IMR-90 (cell line): ENCODE measurements around the gene NFIA. TPM values are rescaled to one million over a fixed set of nuclear protein-coding genes. Genes with fewer than 3 reads are reported as not detected.

ENCODE experiments used
- ATAC-seq: fragments of 200-7000 bp; cut with Tn5 transposase; 2 replicates; pipeline ENCODE4 v1.9.1; 2020; ENCODE audit warnings: low read depth, mild to moderate bottlenecking, moderate library complexity
- BruUV-seq: library from RNA; stranded (reverse); fragments of 400-500 nt; replicated peaks from 2 replicates; lab custom pipeline; 2021; lab: Mats Ljungman, UMichigan
- CTCF ChIA-PET: fragments of 300-600 bp; formaldehyde crosslinking; extraction: SDS; loops from one replicate; lab custom pipeline; 2021; ENCODE audit warnings: antibody characterized with exemption; lab: Yijun Ruan, JAX
- POLR2A ChIA-PET: fragments of 300-600 bp; sonication (Branson Sonifier 250); formaldehyde crosslinking; loops from one replicate; lab custom pipeline; 2022; ENCODE audit warnings: antibody characterized with exemption; ENCODE audit not compliant: unreplicated experiment; lab: Charles Lee
- DNase-seq: peaks from one replicate; pipeline ENCODE4 v3.0.0; 2013
- H2AFZ ChIP-seq: replicated peaks from 2 replicates; pipeline ENCODE3; 2013; ENCODE audit warnings: low read length, mild to moderate bottlenecking; ENCODE audit not compliant: poor library complexity
- H2AK5ac ChIP-seq: 2 replicates; pipeline ENCODE4 v1.6.1; 2013; ENCODE audit warnings: low read depth, low read length, inconsistent platforms
- H2AK9ac ChIP-seq: replicated peaks from 2 replicates; pipeline ENCODE3; 2013; ENCODE audit warnings: mild to moderate bottlenecking, low read depth, low read length, moderate library complexity; ENCODE audit not compliant: poor library complexity
- H2BK120ac ChIP-seq: 2 replicates; pipeline ENCODE4 v1.6.1; 2013; ENCODE audit warnings: low read depth, low read length, inconsistent platforms
- H2BK15ac ChIP-seq: 3 replicates; pipeline ENCODE4 v1.6.1; 2013; ENCODE audit warnings: low read depth, low read length, inconsistent platforms
- H2BK20ac ChIP-seq: 2 replicates; pipeline ENCODE4 v1.6.1; 2013; ENCODE audit warnings: low read depth, mild to moderate bottlenecking, inconsistent platforms, low read length, moderate library complexity
- H2BK5ac ChIP-seq: 2 replicates; pipeline ENCODE4 v1.6.1; 2013; ENCODE audit warnings: mild to moderate bottlenecking, low read depth, low read length, inconsistent platforms; ENCODE audit not compliant: poor library complexity, severe bottlenecking
- H3K14ac ChIP-seq: replicated peaks from 2 replicates; pipeline ENCODE4 v1.6.1; 2013; ENCODE audit warnings: low read depth, low read length, inconsistent platforms
- H3K18ac ChIP-seq: 2 replicates; pipeline ENCODE4 v1.6.1; 2013; ENCODE audit warnings: low read depth, low read length, control low read depth
- H3K23ac ChIP-seq: 2 replicates; pipeline ENCODE4 v1.6.1; 2013; ENCODE audit warnings: low read depth, low read length, inconsistent platforms
- H3K27ac ChIP-seq: 2 replicates; pipeline ENCODE4 v1.5.1; 2013; ENCODE audit warnings: mild to moderate bottlenecking, control low read depth, low read length; ENCODE audit not compliant: insufficient read depth
- H3K27me3 ChIP-seq: 2 replicates; pipeline ENCODE4 v1.6.1; 2013; ENCODE audit warnings: low read length; ENCODE audit not compliant: control insufficient read depth, insufficient read depth
- H3K36me3 ChIP-seq: 2 replicates; pipeline ENCODE4 v1.6.1; 2013; ENCODE audit warnings: low read length, mixed read lengths; ENCODE audit not compliant: control insufficient read depth, insufficient read depth
- H3K4ac ChIP-seq: 2 replicates; pipeline ENCODE4 v1.6.1; 2013; ENCODE audit warnings: low read depth, low read length, inconsistent platforms
- H3K4me1 ChIP-seq: 2 replicates; pipeline ENCODE4 v1.6.1; 2013; ENCODE audit warnings: low read length, mixed read lengths; ENCODE audit not compliant: control insufficient read depth, insufficient read depth
- H3K4me2 ChIP-seq: 2 replicates; pipeline ENCODE4 v1.6.1; 2013; ENCODE audit warnings: low read depth, mild to moderate bottlenecking, control low read depth, low read length, moderate library complexity
- H3K4me3 ChIP-seq: 2 replicates; pipeline ENCODE4 v1.5.1; 2013; ENCODE audit warnings: low read depth, mild to moderate bottlenecking, control low read depth, low read length, moderate library complexity; ENCODE audit not compliant: insufficient read depth
- H3K56ac ChIP-seq: 2 replicates; pipeline ENCODE4 v1.6.1; 2013; ENCODE audit warnings: low read length, inconsistent platforms; ENCODE audit not compliant: insufficient read depth; ENCODE audit errors: extremely low read depth
- H3K79me1 ChIP-seq, 2 experiments: 2 replicates each; pipeline ENCODE4 v1.6.1; 2013; ENCODE audit warnings: low read length in 2 of 2, inconsistent platforms in 1 of 2, low read depth in 1 of 2
- H3K9ac ChIP-seq: 2 replicates; pipeline ENCODE4 v1.6.1; 2013; ENCODE audit warnings: low read depth, low read length, control low read depth
- H3K9me1 ChIP-seq: 2 replicates; pipeline ENCODE4 v1.6.1; 2013; ENCODE audit warnings: low read length, inconsistent platforms; ENCODE audit not compliant: insufficient read depth
- H3K9me3 ChIP-seq: 2 replicates; pipeline ENCODE4 v1.6.1; 2013; ENCODE audit warnings: low read length; ENCODE audit not compliant: control insufficient read depth, insufficient read depth
- H4K20me1 ChIP-seq: 2 replicates; pipeline ENCODE4 v1.6.1; 2013; ENCODE audit warnings: low read length, inconsistent platforms; ENCODE audit not compliant: insufficient read depth
- H4K5ac ChIP-seq: 2 replicates; pipeline ENCODE4 v1.6.1; 2013; ENCODE audit warnings: mild to moderate bottlenecking, low read depth, low read length, control low read depth
- H4K8ac ChIP-seq, 2 experiments: 2 replicates each; pipeline ENCODE4 v1.6.1; 2013; ENCODE audit warnings: low read depth in 2 of 2, low read length in 2 of 2, control low read depth in 1 of 2, inconsistent platforms in 1 of 2
- H4K91ac ChIP-seq: 2 replicates; pipeline ENCODE4 v1.6.1; 2013; ENCODE audit warnings: low read depth, low read length, inconsistent platforms; ENCODE audit not compliant: insufficient read depth
- BHLHE40 ChIP-seq: fragments of 150-350 bp; IDR thresholded peaks from 2 replicates; pipeline ENCODE4 v1.6.1; 2016; ENCODE audit warnings: mild to moderate bottlenecking, low read depth, low read length
- CEBPB ChIP-seq: IDR thresholded peaks from 2 replicates; pipeline ENCODE4 v1.6.1; 2012; ENCODE audit warnings: low read depth, low read length, improper control_type of control experiment
- CHD1 ChIP-seq: IDR thresholded peaks from 2 replicates; pipeline ENCODE4 v1.6.1; 2012; ENCODE audit warnings: low read depth, low read length, improper control_type of control experiment
- FOS ChIP-seq: fragments of 150-350 bp; IDR thresholded peaks from 2 replicates; pipeline ENCODE4 v1.6.1; 2016; ENCODE audit warnings: low read depth, low read length
- MAFK ChIP-seq: IDR thresholded peaks from 2 replicates; pipeline ENCODE4 v1.6.1; 2012; ENCODE audit warnings: low read depth, low read length, improper control_type of control experiment
- MAZ ChIP-seq: IDR thresholded peaks from 2 replicates; pipeline ENCODE4 v1.6.1; 2012; ENCODE audit warnings: low read depth, mild to moderate bottlenecking, low read length, improper control_type of control experiment, moderate library complexity, borderline replicate concordance
- MXI1 ChIP-seq: IDR thresholded peaks from 2 replicates; pipeline ENCODE4 v1.6.1; 2012; ENCODE audit warnings: low read depth, mild to moderate bottlenecking, low read length, moderate library complexity, borderline replicate concordance
- NFE2L2 ChIP-seq: fragments of 150-350 bp; IDR thresholded peaks from 2 replicates; pipeline ENCODE4 v1.6.1; 2016; ENCODE audit warnings: low read depth, mild to moderate bottlenecking, low read length
- POLR2A ChIP-seq: IDR thresholded peaks from 2 replicates; pipeline ENCODE4 v1.6.1; 2012; ENCODE audit warnings: mild to moderate bottlenecking, low read depth, low read length
- RAD21 ChIP-seq: IDR thresholded peaks from 2 replicates; pipeline ENCODE4 v1.6.1; 2012; ENCODE audit warnings: low read length, improper control_type of control experiment
- RCOR1 ChIP-seq: IDR thresholded peaks from 2 replicates; pipeline ENCODE4 v1.6.1; 2012; ENCODE audit warnings: mild to moderate bottlenecking, low read length, improper control_type of control experiment; ENCODE audit not compliant: insufficient replicate concordance
- RFX5 ChIP-seq: IDR thresholded peaks from 2 replicates; pipeline ENCODE4 v1.8.0; 2012; ENCODE audit warnings: low read depth, mild to moderate bottlenecking, low read length, moderate library complexity
- SMC3 ChIP-seq: fragments of 150-350 bp; IDR thresholded peaks from 2 replicates; pipeline ENCODE4 v1.6.1; 2016; ENCODE audit warnings: low read depth, mild to moderate bottlenecking, antibody characterized with exemption, low read length, moderate library complexity
- WGBS, 2 experiments: methylation state at CpG; one replicate each; pipeline versions ENCODE4 v1.1.5 to v1.1.7; 2013; ENCODE audit warnings: missing lambda C conversion rate in 2 of 2; ENCODE audit not compliant: insufficient read length in 1 of 2; ENCODE audit errors: extremely low coverage in 2 of 2; 5-methylcytosine and 5-hydroxymethylcytosine counted together
- dilution Hi-C: fragments of 300-500 bp; cut with HindIII; formaldehyde crosslinking; loops from one replicate; pipeline ENCODE4 v1.14.3; 2018; ENCODE audit warnings: low sequenced_read_pairs; ENCODE audit not compliant: unreplicated experiment
- in situ Hi-C: fragments of 300-500 bp; cut with MboI; formaldehyde crosslinking; loops from 3 replicates; pipeline ENCODE4 v1.14.3; 2019; ENCODE audit warnings: low sequenced_read_pairs, inconsistent platforms, mixed read lengths
- intact Hi-C: fragments of 100-400 bp; cut with micrococcal nuclease; formaldehyde crosslinking; loops from 2 replicates; pipeline ENCODE4 v1.10.0; 2022
- polyA plus RNA-seq, 3 experiments: library from polyadenylated mRNA; depleted of rRNA; stranded (reverse); fragments of >200 nt; gene quantifications; 2 replicates each; pipeline ENCODE4 v1.2.3, GENCODE V29; 2012; ENCODE audit warnings: low replicate concordance in 1 of 3
- total RNA-seq: library from RNA; depleted of rRNA; stranded (reverse); fragments of >200 nt; gene quantifications from 2 replicates; pipeline ENCODE4 v1.2.3, GENCODE V29; 2012
- TF ChIP-seq, protein P1 (sequence below): fragments of 150-350 bp; IDR thresholded peaks from 2 replicates; pipeline ENCODE4 v1.6.1; 2016; ENCODE audit warnings: low read depth, mild to moderate bottlenecking, low read length, moderate library complexity, borderline replicate concordance
- TF ChIP-seq, protein P2 (sequence below): fragments of 150-350 bp; IDR thresholded peaks from 2 replicates; pipeline ENCODE4 v1.6.1; 2017; ENCODE audit warnings: mild to moderate bottlenecking, antibody characterized with exemption, low read length, low read depth
- TF ChIP-seq, protein P3 (sequence below): conservative IDR thresholded peaks from 2 replicates; pipeline ENCODE4 v1.5.1; 2012; ENCODE audit warnings: mild to moderate bottlenecking, low read depth, low read length, improper control_type of control experiment

NFIA gene
- total and polyA plus RNA-seq, 2 of the 4 experiments (the other 2 are of a cell fraction): 1.6 to 2.2 TPM

DNA sequence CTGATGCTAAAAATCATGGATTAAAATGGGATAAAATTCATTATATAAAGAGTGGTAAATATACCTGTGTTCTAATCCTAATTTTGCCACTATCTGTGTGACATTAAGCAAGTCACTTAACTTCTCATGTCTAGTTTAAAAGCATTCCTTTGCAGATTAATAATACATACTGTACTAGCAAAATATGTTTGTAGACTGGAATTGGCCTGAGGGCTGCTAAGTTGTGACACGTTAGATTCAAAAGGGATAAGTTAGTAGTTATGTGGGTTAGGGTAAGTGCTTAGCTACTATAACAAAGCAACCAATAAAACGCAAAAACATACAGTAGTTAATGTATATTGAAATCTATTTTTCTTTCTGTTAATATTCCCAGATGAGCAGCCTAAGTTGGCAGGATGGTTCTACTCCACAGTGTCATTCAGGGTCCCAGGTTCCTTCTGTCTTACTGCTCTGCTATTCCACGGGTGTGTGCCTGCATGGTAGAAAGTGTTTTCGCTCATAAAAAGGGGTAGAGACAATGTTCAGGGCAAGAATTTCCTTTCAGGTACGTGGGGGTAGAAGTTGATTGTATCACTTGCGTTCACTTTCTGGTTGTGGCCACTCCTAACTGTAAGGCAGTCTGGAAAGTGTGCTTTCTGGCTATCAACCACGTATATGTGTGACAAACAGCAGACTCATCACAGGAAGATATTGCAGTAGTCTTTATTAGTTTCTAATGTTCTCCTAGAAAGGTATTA is 239.8 kb downstream of the NFIA start:
- Histone ChIP-seq H2BK15ac (no peak overlapping the region), H3K4me2 (no peak overlapping the region), H3K79me1 (no peaks in the 10 kb centered on the region), H3K4me1 (no peaks in the 10 kb centered on the region), H4K91ac (no peak overlapping the region), H3K4me3 (no peak overlapping the region), H3K9me3 (no peaks in the 10 kb centered on the region), H3K56ac (no peak overlapping the region), H4K5ac (no peak overlapping the region), H3K14ac (no peak overlapping the region), H2AK5ac (no peak overlapping the region), H3K9ac (no peak overlapping the region), H2BK120ac (no peak overlapping the region), H3K36me3 (no peaks in the 10 kb centered on the region), H2BK20ac (no peak overlapping the region), H2AFZ (no peak overlapping the region), H2AK9ac (no peak overlapping the region), H2BK5ac (no peak overlapping the region), H3K9me1 (no peaks in the 10 kb centered on the region), H3K27me3 (peaks cover 5% of the 10 kb centered on the region), H4K20me1 (no peaks in the 10 kb centered on the region), H3K27ac (no peak overlapping the region), H4K8ac (no peak overlapping the region), H3K23ac (no peak overlapping the region), H3K18ac (no peak overlapping the region), H3K4ac (no peak overlapping the region)
- intact Hi-C loops (no loop called here), in situ Hi-C loops (no loop called here), dilution Hi-C loops (no loop called here)
- DNase-seq (no peak), ATAC-seq (no peak)
- ChIA-PET CTCF (no interaction called here), POLR2A (no interaction called here)
- no TSS peak for BruUV-seq
- no CpG with 5 or more reads among the region's 7 CpGs for WGBS, 2 experiments
- TF ChIP-seq SMC3 (no peak), RCOR1 (no peak), MAFK (no peak), CHD1 (no peak), FOS (no peak), MAZ (no peak), RFX5 (no peak), BHLHE40 (no peak), NFE2L2 (no peak), RAD21 (no peak), POLR2A (no peak), CEBPB (no peak), MXI1 (no peak)
- TF ChIP-seq, protein P1, sequence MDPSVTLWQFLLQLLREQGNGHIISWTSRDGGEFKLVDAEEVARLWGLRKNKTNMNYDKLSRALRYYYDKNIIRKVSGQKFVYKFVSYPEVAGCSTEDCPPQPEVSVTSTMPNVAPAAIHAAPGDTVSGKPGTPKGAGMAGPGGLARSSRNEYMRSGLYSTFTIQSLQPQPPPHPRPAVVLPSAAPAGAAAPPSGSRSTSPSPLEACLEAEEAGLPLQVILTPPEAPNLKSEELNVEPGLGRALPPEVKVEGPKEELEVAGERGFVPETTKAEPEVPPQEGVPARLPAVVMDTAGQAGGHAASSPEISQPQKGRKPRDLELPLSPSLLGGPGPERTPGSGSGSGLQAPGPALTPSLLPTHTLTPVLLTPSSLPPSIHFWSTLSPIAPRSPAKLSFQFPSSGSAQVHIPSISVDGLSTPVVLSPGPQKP: no peak
- TF ChIP-seq, protein P2, sequence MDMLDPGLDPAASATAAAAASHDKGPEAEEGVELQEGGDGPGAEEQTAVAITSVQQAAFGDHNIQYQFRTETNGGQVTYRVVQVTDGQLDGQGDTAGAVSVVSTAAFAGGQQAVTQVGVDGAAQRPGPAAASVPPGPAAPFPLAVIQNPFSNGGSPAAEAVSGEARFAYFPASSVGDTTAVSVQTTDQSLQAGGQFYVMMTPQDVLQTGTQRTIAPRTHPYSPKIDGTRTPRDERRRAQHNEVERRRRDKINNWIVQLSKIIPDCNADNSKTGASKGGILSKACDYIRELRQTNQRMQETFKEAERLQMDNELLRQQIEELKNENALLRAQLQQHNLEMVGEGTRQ: no peak
- TF ChIP-seq, protein P3, sequence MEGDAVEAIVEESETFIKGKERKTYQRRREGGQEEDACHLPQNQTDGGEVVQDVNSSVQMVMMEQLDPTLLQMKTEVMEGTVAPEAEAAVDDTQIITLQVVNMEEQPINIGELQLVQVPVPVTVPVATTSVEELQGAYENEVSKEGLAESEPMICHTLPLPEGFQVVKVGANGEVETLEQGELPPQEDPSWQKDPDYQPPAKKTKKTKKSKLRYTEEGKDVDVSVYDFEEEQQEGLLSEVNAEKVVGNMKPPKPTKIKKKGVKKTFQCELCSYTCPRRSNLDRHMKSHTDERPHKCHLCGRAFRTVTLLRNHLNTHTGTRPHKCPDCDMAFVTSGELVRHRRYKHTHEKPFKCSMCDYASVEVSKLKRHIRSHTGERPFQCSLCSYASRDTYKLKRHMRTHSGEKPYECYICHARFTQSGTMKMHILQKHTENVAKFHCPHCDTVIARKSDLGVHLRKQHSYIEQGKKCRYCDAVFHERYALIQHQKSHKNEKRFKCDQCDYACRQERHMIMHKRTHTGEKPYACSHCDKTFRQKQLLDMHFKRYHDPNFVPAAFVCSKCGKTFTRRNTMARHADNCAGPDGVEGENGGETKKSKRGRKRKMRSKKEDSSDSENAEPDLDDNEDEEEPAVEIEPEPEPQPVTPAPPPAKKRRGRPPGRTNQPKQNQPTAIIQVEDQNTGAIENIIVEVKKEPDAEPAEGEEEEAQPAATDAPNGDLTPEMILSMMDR: no peak
